K562 (cell line): ENCODE data around the gene SDC3. TPM values are rescaled to one million over a fixed set of nuclear protein-coding genes. Genes with fewer than 3 reads are reported as not detected.
A peak's percentile ranks its signal among the peaks of the same experiment; 100 is the strongest.

Experiments
- AFF1 ChIP-seq, 2 experiments: fragments of 450-650 bp; IDR thresholded peaks; 2 replicates each; pipeline ENCODE4 v1.6.1; 2018; ENCODE audit warnings: mild to moderate bottlenecking in 2 of 2, low read depth in 1 of 2; ENCODE audit not compliant: partially characterized antibody in 2 of 2
- ARID2 ChIP-seq: fragments of 450-650 bp; IDR thresholded peaks from 2 replicates; pipeline ENCODE4 v1.6.1; 2017; ENCODE audit warnings: antibody characterized with exemption, mild to moderate bottlenecking
- CBX8 ChIP-seq: fragments of 200-600 bp; sonication (generic); IDR thresholded peaks from 2 replicates; pipeline ENCODE4 v1.6.1; 2012; ENCODE audit warnings: borderline replicate concordance, mixed run types, low read depth, mild to moderate bottlenecking, moderate library complexity, mixed read lengths, low read length, control low read depth, inconsistent platforms; ENCODE audit not compliant: poor library complexity, severe bottlenecking; ENCODE audit errors: extremely low read depth
- E2F3 ChIP-seq: fragments of 250-450 bp; sonication (Bioruptor Pico); IDR thresholded peaks from 2 replicates; pipeline ENCODE4 v1.4.0; 2020; ENCODE audit warnings: mild to moderate bottlenecking
- ELF2 ChIP-seq: fragments of 250-450 bp; sonication (Bioruptor Pico); IDR thresholded peaks from 2 replicates; pipeline ENCODE4 v1.5.0; 2021; ENCODE audit warnings: mild to moderate bottlenecking
- GABPA ChIP-seq: fragments of 200-800 bp; sonication (Bioruptor generic); conservative IDR thresholded peaks from 2 replicates; pipeline ENCODE4 v1.6.1; 2016; ENCODE audit warnings: low read depth, missing genetic modification characterization, missing compliant biosample characterization
- GATAD2A ChIP-seq: fragments of 450-650 bp; IDR thresholded peaks from 2 replicates; pipeline ENCODE4 v1.6.1; 2017
- HDAC2 ChIP-seq: fragments of 450-650 bp; IDR thresholded peaks from 2 replicates; pipeline ENCODE4 v1.6.1; 2016; ENCODE audit warnings: mild to moderate bottlenecking
- KDM1A ChIP-seq, 2 experiments: fragments of 450-650 bp; IDR thresholded peaks; 2 replicates each; pipeline ENCODE4 v1.6.1; 2016; ENCODE audit warnings: mild to moderate bottlenecking in 2 of 2
- MAX ChIP-seq: sonication (generic); formaldehyde crosslinking; IDR thresholded peaks from 2 replicates; pipeline ENCODE4 v1.9.0; 2022; ENCODE audit warnings: mild to moderate bottlenecking, missing genetic modification reagents
- MYBL2 ChIP-seq, 2 experiments: fragments of 450-650 bp in 1 of 2; sonication (generic) in 1 of 2; formaldehyde crosslinking in 1 of 2; IDR thresholded peaks; 2 replicates each; pipeline versions ENCODE4 v1.6.1 to v1.8.1; 2017 to 2022; ENCODE audit warnings: borderline replicate concordance in 1 of 2, inconsistent platforms in 1 of 2, low read depth in 1 of 2, mild to moderate bottlenecking in 1 of 2, missing genetic modification reagents in 1 of 2, moderate library complexity in 1 of 2
- NRF1 ChIP-seq, 2 experiments: fragments of 450-650 bp; IDR thresholded peaks in 1 of 2; conservative IDR thresholded peaks in 1 of 2; 2 replicates each; pipeline ENCODE4 v1.6.1; 2014; ENCODE audit warnings: mild to moderate bottlenecking in 2 of 2
- NUFIP1 ChIP-seq: fragments of 450-650 bp; IDR thresholded peaks from 2 replicates; pipeline ENCODE4 v1.6.1; 2018; ENCODE audit not compliant: partially characterized antibody
- PATZ1 ChIP-seq: fragments of 250-450 bp; sonication (Bioruptor Pico); IDR thresholded peaks from 2 replicates; pipeline ENCODE4 v1.5.0; 2020; ENCODE audit warnings: mild to moderate bottlenecking, borderline replicate concordance
- PCBP2 ChIP-seq: fragments of 200-400 bp; formaldehyde crosslinking; IDR thresholded peaks from 2 replicates; pipeline ENCODE4 v1.6.1; 2018; ENCODE audit warnings: low read length, low read depth, mild to moderate bottlenecking, moderate library complexity; ENCODE audit not compliant: poor library complexity, severe bottlenecking
- PPARD ChIP-seq: fragments of 250-450 bp; sonication (Bioruptor Pico); IDR thresholded peaks from 2 replicates; pipeline ENCODE4 v1.8.0; 2022; ENCODE audit warnings: inconsistent platforms, mild to moderate bottlenecking, moderate library complexity
- RHOXF2B ChIP-seq: fragments of 250-450 bp; sonication (Bioruptor Pico); conservative IDR thresholded peaks from 2 replicates; pipeline ENCODE4 v1.5.1; 2021
- SMAD2 ChIP-seq: fragments of 150-350 bp; IDR thresholded peaks from 2 replicates; pipeline ENCODE4 v1.6.1; 2014; ENCODE audit warnings: low read depth, mild to moderate bottlenecking, low read length
- SMARCA5 ChIP-seq: fragments of 450-650 bp; IDR thresholded peaks from 2 replicates; pipeline ENCODE4 v1.6.1; 2016
- SP2 ChIP-seq: IDR thresholded peaks from 2 replicates; pipeline ENCODE4 v1.6.1; 2011; ENCODE audit warnings: mild to moderate bottlenecking, low read depth, low read length, moderate library complexity; ENCODE audit not compliant: poor library complexity, severe bottlenecking; ENCODE audit errors: extremely low read depth
- TAF1 ChIP-seq: IDR thresholded peaks from 2 replicates; pipeline ENCODE4 v1.6.1; 2011; ENCODE audit warnings: mild to moderate bottlenecking, low read length, moderate library complexity; ENCODE audit not compliant: insufficient read depth, control insufficient read depth, severe bottlenecking; ENCODE audit errors: extremely low read depth
- ZFP30 ChIP-seq: fragments of 250-450 bp; sonication (Bioruptor Pico); IDR thresholded peaks from 2 replicates; pipeline ENCODE4 v1.8.0; 2022; ENCODE audit warnings: moderate library complexity, mild to moderate bottlenecking, inconsistent platforms, borderline replicate concordance
- ZNF589 ChIP-seq: fragments of 200-800 bp; sonication (Bioruptor generic); IDR thresholded peaks from 2 replicates; pipeline ENCODE4 v1.6.1; 2016; ENCODE audit warnings: low read depth, missing genetic modification characterization, missing compliant biosample characterization
- ZNF696 ChIP-seq: fragments of 250-450 bp; sonication (Bioruptor Pico); conservative IDR thresholded peaks from 2 replicates; pipeline ENCODE4 v1.4.0; 2020; ENCODE audit warnings: mild to moderate bottlenecking, moderate library complexity
- polyA plus RNA-seq, 8 experiments: library from polyadenylated mRNA; depleted of rRNA in 4 of 8; stranded (reverse) in 5 of 8; unstranded in 3 of 8; fragments of >200 nt; fragmentation: Nextera tagmentation in 2 of 8; fragmentation: Illumina TruSeq in 1 of 8; extraction: Ambion mirVana in 2 of 8; extraction: Trizol in 1 of 8; gene quantifications; 2 replicates each; pipeline versions ENCODE4 v1.2.1 to v1.2.3, GENCODE V29; 2011 to 2014; ENCODE audit warnings: inconsistent platforms in 1 of 8, missing spikeins in 1 of 8
- total RNA-seq, 7 experiments: library from RNA; depleted of rRNA in 6 of 7; stranded (reverse); fragments of >200 nt in 6 of 7; fragmentation: Illumina TruSeq in 2 of 7; extraction: Trizol in 2 of 7; gene quantifications; 2 replicates each; pipeline versions ENCODE4 v1.2.1 to v1.2.3, GENCODE V29; 2011 to 2021; ENCODE audit warnings: low replicate concordance in 1 of 7

SDC3 gene
- total and polyA plus RNA-seq, 9 of the 15 experiments (the other 6 are each of a cell fraction or from before 2014, with no cell fraction given) = 0.38 to 44.1 (median 12.1) TPM

- TF ChIP-seq ZFP30 (CRISPR knock-in tag) (no peak), CBX8 (no peak), SMARCA5 (0 out of 2 replicates have a peak, but pooled peaks have one; percentile 32), KDM1A (IDR thresholded peaks at IDR 0.05) (peak; percentile 6 to 49; a peak in 2 of 4 replicates), SMAD2 (no peak), ARID2 (no peak), GABPA (tag) (no peak), MYBL2 (IDR thresholded peaks at IDR 0.05; ENCODE audit: low read depth) (no peak), MYBL2 (CRISPR knock-in tag; IDR thresholded peaks at IDR 0.05; ENCODE audit: borderline replicate concordance) (no peak), MAX (CRISPR knock-in tag) (no peak), PATZ1 (CRISPR knock-in tag) (no peak), AFF1 (IDR thresholded peaks at IDR 0.05; ENCODE audit: low read depth in 1 of 2, partially characterized antibody in 2 of 2) (no peak), NUFIP1 (no peak), RHOXF2B (CRISPR knock-in tag) (no peak), GATAD2A (no peak), PPARD (no peak), PCBP2 (no peak), ZNF696 (CRISPR knock-in tag) (no peak), TAF1 (no peak), ELF2 (CRISPR knock-in tag) (no peak), ZNF589 (CRISPR knock-in tag) (no peak), HDAC2 (0 out of 2 replicates have a peak, but pooled peaks have one; percentile 43), E2F3 (no peak), NRF1 (conservative IDR thresholded peaks at IDR 0.05 in 1 of 2, IDR thresholded peaks at IDR 0.05 in 1 of 2) (no peak), SP2 (no peak)
These were observed 57.3 kb downstream of the SDC3 start (continued) for GRCh38 chr1:30851286-30851685.
